Activated naive CD8-positive, alpha-beta T cell (primary cell): ENCODE data around the gene IFITM5.

Experiments used
- H3K27ac Mint-ChIP-seq: one replicate; pipeline ENCODE4 v1.8.0; 2021; ENCODE audit warnings: mixed read lengths
- H3K27me3 Mint-ChIP-seq: one replicate; pipeline ENCODE4 v1.8.0; 2021; ENCODE audit warnings: mixed read lengths
- H3K36me3 Mint-ChIP-seq: one replicate; pipeline ENCODE4 v1.8.0; 2021; ENCODE audit warnings: mixed read lengths
- H3K4me1 Mint-ChIP-seq: one replicate; pipeline ENCODE4 v1.8.0; 2021; ENCODE audit warnings: low read depth, mixed read lengths
- H3K4me3 Mint-ChIP-seq: one replicate; pipeline ENCODE4 v1.8.0; 2021; ENCODE audit warnings: mild to moderate bottlenecking, mixed read lengths
- H3K9me3 Mint-ChIP-seq: one replicate; pipeline ENCODE4 v1.8.0; 2021; ENCODE audit warnings: low read depth, mixed read lengths

The IFITM5 gene

DNA sequence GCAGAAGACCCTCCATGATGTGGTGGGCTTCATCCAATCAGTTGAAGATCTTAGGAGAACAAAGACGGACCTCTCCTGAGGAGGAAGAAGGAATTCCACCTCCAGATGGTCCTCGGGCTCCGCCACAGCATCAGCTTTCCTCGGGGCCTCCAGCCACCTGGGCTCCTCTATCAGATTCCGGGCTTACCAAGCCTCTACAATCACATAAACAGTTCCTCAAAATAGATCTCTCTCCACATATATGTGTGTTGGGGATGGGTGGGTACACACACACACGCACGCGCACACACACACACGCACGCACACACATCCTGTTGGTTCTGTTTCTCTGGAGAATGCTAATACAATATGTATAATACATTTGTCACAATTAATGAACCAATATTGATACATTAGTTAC lies 39.9 kb downstream of the IFITM5 start:
- Mint-ChIP-seq H3K4me3 (no peak overlapping the region), H3K4me1 (no peaks in the 10 kb centered on the region), H3K27me3 (no peaks in the 10 kb centered on the region), H3K9me3 (no peaks in the 10 kb centered on the region), H3K27ac (no peak overlapping the region), H3K36me3 (no peaks in the 10 kb centered on the region)

GRCh38 chr11:257766-258493 lies 41.4 kb downstream of the IFITM5 start:
- Mint-ChIP-seq H3K4me3 (no peak overlapping the region), H3K9me3 (no peaks in the 10 kb centered on the region), H3K27ac (peak overlapping the region; percentile 28), H3K4me1 (no peaks in the 10 kb centered on the region), H3K27me3 (no peaks in the 10 kb centered on the region), H3K36me3 (no peaks in the 10 kb centered on the region)

- Mint-ChIP-seq H3K4me1 (no peaks in the 10 kb centered on the region), H3K9me3 (no peaks in the 10 kb centered on the region), H3K4me3 (no peak overlapping the region), H3K27ac (no peak overlapping the region), H3K36me3 (no peaks in the 10 kb centered on the region), H3K27me3 (no peaks in the 10 kb centered on the region)
Measured at GRCh38 chr11:256952-257737, 42.2 kb downstream of the IFITM5 start.

- H3K27ac Mint-ChIP-seq, result no peak overlapping the region
- no peaks in the 10 kb centered on the region for H3K27me3 Mint-ChIP-seq
- H3K4me1 Mint-ChIP-seq, result peaks cover 7% of the 10 kb centered on the region
- no peak overlapping the region for H3K4me3 Mint-ChIP-seq
- no peaks in the 10 kb centered on the region for H3K36me3 Mint-ChIP-seq
- H3K9me3 Mint-ChIP-seq, result no peaks in the 10 kb centered on the region
Measured at GRCh38 chr11:255816-256215, 43.5 kb downstream of the IFITM5 start.

DNA sequence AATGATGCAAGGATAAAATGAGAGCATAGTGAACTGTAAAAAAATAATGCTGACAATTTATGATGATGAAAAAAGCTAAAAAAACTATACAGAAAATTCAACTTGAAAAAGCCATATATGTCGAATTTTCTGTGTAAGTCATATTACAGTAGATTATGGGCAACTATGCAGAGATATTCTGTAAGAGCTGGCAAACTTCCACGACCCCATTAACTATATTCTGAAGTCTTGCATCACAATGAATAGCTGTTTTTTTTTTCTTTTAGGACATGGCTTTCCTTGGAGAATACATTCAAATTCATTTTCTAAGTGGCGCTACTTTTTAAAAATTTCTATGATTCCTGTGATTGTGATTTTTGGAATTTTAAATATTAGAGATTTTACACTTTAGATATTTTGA lies 44.1 kb downstream of the IFITM5 start:
- Mint-ChIP-seq H3K27ac (no peak overlapping the region), H3K9me3 (no peaks in the 10 kb centered on the region), H3K27me3 (no peaks in the 10 kb centered on the region)

GRCh38 chr11:253886-254270 lies 45.4 kb downstream of the IFITM5 start:
- Mint-ChIP-seq H3K36me3 (peaks cover 2% of the 10 kb centered on the region), H3K27ac (no peak overlapping the region), H3K27me3 (no peaks in the 10 kb centered on the region), H3K4me3 (no peak overlapping the region), H3K9me3 (no peaks in the 10 kb centered on the region), H3K4me1 (peaks cover 12% of the 10 kb centered on the region)

More for the DNA sequence above, 44.1 kb downstream of the IFITM5 start:
- H3K4me3 Mint-ChIP-seq, result no peak overlapping the region
- H3K4me1 Mint-ChIP-seq, result peaks cover 12% of the 10 kb centered on the region
- H3K36me3 Mint-ChIP-seq, result peaks cover 2% of the 10 kb centered on the region

DNA sequence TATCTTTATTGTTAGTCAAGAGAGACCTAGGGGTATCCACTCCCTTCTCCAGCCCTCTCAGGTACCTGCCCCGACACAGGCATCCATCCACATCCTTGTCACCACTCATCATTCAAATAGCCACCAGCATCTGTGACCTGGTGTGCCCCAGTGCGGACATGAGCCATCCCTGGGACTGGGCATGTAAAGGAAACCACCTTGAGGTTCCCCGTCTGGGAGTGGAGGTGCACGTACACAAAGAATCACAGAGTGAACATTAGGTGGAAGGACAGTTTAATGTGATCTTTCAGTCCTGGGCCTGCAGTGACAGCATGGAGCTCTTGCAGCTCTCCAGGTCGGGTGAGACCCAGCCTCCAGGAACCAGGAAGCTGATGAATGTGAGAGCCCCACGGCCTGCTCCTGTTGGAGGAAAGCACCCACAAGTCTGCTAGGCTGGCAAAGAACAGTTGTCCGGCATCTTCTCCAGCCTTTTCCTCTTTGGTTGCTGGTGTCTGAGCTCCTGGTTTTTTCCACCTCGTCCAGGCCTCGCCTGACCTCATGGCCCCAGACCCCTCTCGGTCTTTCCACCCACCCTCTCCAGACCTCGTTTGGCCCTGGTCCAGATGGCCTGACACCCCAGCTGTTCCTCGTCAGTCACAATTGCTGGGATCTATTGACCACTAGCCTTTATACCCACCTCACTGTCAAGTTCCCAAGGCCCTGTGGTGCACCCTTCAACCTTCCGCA lies 46.0 kb downstream of the IFITM5 start:
- peaks cover 4% of the 10 kb centered on the region for H3K36me3 Mint-ChIP-seq
- peaks cover 12% of the 10 kb centered on the region for H3K4me1 Mint-ChIP-seq
- H3K27ac Mint-ChIP-seq, result no peak overlapping the region
- H3K4me3 Mint-ChIP-seq, result no peak overlapping the region
- H3K27me3 Mint-ChIP-seq, result no peaks in the 10 kb centered on the region
- no peaks in the 10 kb centered on the region for H3K9me3 Mint-ChIP-seq

- Mint-ChIP-seq H3K36me3 (peaks cover 4% of the 10 kb centered on the region), H3K4me1 (peaks cover 12% of the 10 kb centered on the region), H3K27ac (no peak overlapping the region), H3K27me3 (no peaks in the 10 kb centered on the region), H3K9me3 (no peaks in the 10 kb centered on the region), H3K4me3 (no peak overlapping the region)
Measured at GRCh38 chr11:252666-253065, 46.7 kb downstream of the IFITM5 start.

DNA sequence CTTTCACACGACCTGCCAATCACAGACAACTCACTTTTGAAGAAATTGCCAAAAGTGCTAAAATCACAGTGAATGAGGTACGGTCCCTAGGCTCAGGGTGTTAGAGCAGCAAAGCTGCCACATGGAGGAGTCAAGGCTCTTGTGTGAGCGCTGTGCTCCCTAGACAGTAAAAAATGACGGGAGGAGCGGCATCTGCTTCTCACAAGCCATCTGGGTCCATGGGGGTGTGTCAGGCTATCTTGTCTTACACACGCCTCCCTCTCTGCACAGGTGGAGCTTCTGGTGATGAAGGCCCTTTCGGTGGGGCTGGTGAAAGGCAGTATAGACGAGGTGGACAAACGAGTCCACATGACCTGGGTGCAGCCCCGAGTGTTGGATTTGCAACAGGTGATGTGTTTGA lies 47.8 kb downstream of the IFITM5 start:
- Mint-ChIP-seq H3K36me3 (peaks cover 4% of the 10 kb centered on the region), H3K27ac (no peak overlapping the region), H3K27me3 (no peaks in the 10 kb centered on the region), H3K4me1 (peaks cover 14% of the 10 kb centered on the region), H3K4me3 (no peak overlapping the region), H3K9me3 (no peaks in the 10 kb centered on the region)

- Mint-ChIP-seq H3K36me3 (peaks cover 4% of the 10 kb centered on the region), H3K9me3 (no peaks in the 10 kb centered on the region), H3K27me3 (no peaks in the 10 kb centered on the region), H3K27ac (peak overlapping the region; percentile 79), H3K4me3 (no peak overlapping the region), H3K4me1 (peaks cover 14% of the 10 kb centered on the region)
Measured at GRCh38 chr11:250740-251299, 48.5 kb downstream of the IFITM5 start.

- H3K27me3 Mint-ChIP-seq, result no peaks in the 10 kb centered on the region
- H3K4me3 Mint-ChIP-seq, result no peak overlapping the region
- H3K9me3 Mint-ChIP-seq, result no peaks in the 10 kb centered on the region
- H3K4me1 Mint-ChIP-seq, result peaks cover 14% of the 10 kb centered on the region
- peak overlapping the region; percentile 79 for H3K27ac Mint-ChIP-seq
- peaks cover 6% of the 10 kb centered on the region for H3K36me3 Mint-ChIP-seq
Measured at GRCh38 chr11:250274-250673, 49.1 kb downstream of the IFITM5 start.

DNA sequence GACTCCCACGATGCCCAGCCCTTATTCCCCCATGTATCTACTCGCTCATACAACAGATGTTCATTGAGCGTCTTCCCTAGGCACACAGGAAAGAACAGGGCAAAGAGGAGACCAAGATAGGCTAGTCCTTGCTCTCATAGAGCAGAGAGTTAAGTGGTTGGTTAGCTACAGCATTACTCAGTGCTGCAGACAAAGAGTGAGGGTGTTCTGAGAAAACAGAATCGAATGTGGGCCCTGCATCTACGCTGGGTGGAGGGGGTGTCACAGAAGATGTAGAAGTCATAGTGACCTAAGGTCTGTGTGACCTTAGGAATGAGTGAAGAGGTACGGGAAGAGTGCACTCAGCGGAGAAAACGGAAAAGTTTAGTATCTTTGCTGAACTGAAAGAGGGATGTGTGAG lies 50.3 kb downstream of the IFITM5 start:
- Mint-ChIP-seq H3K36me3 (peaks cover 8% of the 10 kb centered on the region), H3K27me3 (no peaks in the 10 kb centered on the region), H3K4me1 (peaks cover 16% of the 10 kb centered on the region), H3K27ac (no peak overlapping the region), H3K4me3 (no peak overlapping the region), H3K9me3 (no peaks in the 10 kb centered on the region)
